Medulla oblongata (tissue), 1 donor: ENCODE data around the gene GLCCI1.
A peak's percentile ranks its signal among the peaks of the same experiment; 100 is the strongest.
"Not testable (repeated sequence)": the region's sequence is repeated elsewhere in the genome, so short reads cannot be mapped to it uniquely, and the experiment has no call there.

Experiments
- DNase-seq: peaks from one replicate; pipeline ENCODE4 v3.0.0-alpha.2; 2015; ENCODE audit errors: extremely low spot score

GLCCI1 gene

GRCh38 chr7:8094164-8095140 lies 125.9 kb downstream of the GLCCI1 start:
- DNase-seq = no peak

GRCh38 chr7:8101292-8101691 lies 132.7 kb downstream of the GLCCI1 start:
- not testable (repeated sequence) for DNase-seq

GRCh38 chr7:8103282-8103681 lies 134.7 kb downstream of the GLCCI1 start:
- no peak for DNase-seq

DNA sequence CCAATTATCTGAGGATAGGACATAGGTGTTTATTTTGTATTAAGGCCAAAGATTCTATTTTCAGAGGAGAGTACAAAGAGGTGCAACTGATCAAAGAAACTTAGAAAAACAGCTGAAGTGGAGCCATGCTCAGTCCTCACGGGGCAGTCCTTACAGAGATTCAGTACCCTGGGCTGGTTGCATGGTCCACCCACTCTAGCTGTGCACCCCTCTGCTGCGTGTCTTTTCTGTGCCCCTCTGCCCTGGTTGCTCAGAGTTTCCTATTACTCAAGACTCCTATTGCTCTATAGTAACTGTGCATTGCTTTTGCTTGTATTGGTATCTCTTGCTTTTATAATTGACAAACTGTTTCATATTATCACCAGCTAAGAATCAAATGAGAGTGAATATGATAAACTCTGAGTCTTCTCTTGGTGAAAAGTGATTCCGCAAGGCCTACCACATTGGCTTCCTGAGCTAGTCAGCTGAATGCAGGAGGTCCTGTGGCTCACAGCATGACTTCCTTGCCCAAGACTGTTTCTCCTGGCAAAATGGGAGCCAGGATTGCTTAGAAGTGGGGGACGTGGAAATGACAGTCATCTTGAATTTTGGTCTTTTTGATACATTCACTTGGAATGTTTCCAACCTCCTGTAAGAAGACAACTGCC lies 137.0 kb downstream of the GLCCI1 start:
- no peak for DNase-seq

DNA sequence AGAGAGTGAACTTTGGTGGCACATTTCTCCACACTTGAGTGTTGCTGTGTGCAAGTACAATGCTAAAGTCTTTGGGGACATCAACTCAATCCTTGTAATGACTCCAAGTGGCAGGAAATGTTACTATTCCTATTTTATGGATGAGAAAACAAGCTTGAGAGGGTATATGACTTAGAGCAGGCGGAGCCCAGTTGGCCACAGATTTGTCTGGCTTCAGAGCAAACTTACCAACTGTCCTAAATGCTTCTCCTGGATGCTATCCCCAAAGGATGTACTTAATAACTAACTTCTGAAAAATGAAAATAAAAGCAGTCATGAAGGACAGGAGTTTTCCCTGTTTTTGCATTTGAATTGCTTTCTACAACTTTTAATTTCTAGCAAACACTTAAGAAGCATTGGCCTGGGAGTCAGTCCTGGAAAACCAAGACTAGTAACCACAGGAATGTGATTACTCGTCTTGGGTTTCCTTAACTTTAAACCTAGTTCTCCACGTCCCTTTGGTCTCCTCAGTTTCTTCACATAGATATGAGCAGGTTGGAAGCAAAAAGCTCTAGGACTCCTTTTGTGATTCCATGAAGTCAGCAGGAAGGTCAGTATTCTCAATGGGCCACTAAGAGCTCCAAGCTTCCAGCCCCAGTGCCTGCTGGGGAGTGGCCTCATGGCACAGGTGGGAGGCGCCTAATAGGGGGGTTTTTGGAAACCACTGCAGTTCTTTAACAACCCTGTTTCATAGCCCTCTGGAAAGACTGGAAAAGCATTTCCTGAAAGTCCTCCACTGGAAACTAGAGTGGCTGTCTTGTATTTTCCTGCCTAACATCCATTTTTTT lies 140.8 kb downstream of the GLCCI1 start:
- DNase-seq = no peak

GRCh38 chr7:8111282-8111960 lies 142.8 kb downstream of the GLCCI1 start:
- no peak for DNase-seq

DNA sequence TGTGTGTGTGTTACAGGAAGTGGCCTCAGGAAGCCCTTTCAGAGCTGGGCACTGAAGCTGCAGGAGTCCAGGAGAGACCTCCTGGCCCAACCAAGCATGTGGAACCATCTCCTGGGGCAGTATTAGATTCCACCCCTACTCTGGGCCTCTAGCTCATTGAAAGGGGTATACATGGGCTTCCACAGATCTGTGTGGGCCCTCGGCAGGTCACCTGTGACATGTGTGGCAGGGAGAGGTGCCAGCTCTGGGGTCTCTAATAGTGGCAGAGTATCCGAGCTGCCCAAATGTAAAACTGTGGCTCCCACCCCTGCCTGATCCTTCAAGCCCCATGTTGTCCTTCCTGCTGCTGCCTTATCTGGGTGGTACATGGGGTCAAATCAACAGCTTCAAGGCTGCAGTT lies 144.1 kb downstream of the GLCCI1 start:
- no peak for DNase-seq

- DNase-seq = no peak
Measured at GRCh38 chr7:8113184-8113583, 144.6 kb downstream of the GLCCI1 start.

GRCh38 chr7:8114175-8114574 lies 145.6 kb downstream of the GLCCI1 start:
- DNase-seq = no peak

DNA sequence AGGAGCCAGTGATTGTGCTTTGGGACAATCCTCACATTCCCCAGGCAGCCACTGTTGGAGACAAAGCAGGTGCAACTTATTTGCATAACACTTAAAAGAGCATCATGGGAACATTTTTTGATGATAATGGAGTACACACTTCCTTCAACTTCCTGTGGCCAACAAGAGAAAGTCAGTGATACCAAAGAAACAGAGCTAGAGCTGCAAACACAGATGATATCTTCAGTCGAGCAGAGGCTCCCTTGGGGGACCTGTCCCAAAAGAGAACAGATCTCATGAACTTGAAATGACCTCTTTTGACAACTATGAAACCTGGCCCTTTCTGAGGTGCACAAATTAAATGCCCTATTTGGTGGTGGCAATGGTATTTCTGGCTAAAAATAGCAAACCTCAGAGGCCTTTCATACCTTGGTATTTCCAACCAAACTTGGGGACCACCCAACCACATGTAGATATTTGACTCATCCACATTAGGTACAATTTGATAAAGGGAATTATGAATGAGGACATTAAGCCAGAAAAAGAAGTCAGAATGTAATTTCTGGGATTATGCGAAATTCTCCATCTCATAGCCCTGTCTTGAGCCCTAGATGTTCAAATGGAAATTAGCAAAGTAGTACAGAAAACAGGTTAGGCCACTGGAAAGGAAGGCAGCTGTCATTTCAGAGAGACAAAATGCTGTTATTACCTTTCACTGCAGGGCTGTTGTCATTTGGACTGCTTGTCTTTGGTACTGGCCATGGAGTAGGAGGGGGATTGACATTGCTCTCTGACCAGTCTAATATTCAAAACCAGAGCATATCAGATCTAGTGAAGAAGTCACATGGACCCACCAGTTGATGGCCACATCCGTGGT lies 147.2 kb downstream of the GLCCI1 start:
- no peak for DNase-seq

GRCh38 chr7:8117195-8117594 lies 148.6 kb downstream of the GLCCI1 start:
- DNase-seq = no peak

DNA sequence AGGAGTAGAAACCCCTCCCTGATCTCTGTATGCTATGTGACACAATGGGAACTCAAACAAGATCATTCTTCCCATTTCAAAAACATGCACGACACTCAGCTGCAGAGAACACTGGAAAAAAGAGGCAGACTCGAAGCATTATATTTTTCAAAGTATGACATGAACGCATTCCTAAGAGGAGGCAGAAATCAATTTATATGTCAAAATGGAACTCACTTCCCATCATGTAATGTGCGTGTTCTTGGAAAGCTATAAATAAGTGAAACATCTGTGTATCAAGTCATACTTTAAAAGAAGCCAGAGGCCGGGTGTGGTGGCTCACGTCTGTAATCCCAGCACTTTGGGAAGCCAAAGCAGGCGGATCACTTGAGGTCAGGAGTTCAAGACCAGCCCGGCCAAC lies 150.7 kb downstream of the GLCCI1 start:
- DNase-seq = no peak

DNA sequence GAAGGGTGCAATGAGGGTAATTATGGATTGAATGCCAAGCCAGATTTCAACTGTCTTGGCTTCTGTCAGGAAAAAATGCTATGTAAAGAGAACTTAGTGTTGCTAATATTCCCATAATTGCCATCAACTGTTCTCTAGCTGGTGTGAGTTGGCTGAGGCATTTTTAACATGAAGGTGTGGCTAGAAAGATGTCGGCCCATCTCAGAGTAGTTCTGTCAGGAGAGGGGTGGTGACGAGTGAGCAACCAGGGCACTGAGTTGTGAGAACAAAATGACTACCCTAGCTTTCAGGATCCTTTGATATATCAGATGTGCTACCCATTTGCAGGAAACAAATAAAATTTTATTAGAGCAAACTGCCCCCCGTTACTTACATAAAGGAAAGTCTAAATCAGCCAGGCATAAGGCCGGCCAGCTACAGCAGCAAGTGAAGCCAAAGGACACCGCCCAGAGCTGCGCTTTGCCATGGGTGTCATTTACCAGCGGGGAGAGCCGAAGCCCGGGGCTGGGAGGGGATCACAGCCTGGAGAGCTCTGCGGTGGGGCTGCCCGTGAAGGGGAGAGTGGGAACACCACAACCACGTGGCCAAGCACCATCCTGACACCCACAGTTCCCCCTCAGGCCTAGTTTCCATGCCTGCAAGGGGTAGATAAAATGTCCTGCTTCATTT lies 151.9 kb downstream of the GLCCI1 start:
- no peak for DNase-seq

GRCh38 chr7:8121243-8121642 lies 152.6 kb downstream of the GLCCI1 start:
- no peak for DNase-seq

GRCh38 chr7:8125680-8126444 lies 157.3 kb downstream of the GLCCI1 start:
- peak; percentile 11 for DNase-seq

- DNase-seq = no peak
Measured at GRCh38 chr7:8126601-8127167, 158.1 kb downstream of the GLCCI1 start.

GRCh38 chr7:8128449-8129317 lies 160.1 kb downstream of the GLCCI1 start:
- DNase-seq = no peak

DNA sequence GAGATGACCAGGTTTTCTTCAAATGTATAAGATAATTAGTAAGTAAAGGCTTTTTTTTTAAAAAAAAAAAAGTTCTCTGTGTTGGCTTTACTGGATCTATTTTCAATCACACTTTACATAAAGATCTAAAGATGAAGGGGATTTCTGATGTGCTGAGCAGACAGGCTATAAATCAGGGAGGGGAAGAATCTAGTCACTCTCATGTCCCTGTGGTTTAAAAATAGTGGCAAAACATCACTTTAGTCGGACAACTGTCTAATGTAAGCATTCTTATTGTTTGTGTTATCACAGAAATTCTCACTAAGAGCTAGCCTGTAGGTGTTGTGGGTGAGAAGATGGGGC lies 160.7 kb downstream of the GLCCI1 start:
- no peak for DNase-seq
